Tibial nerve (tissue), 4 donors: ENCODE data around the gene XIST. TPM values are rescaled to one million over a fixed set of nuclear protein-coding genes. Genes with fewer than 3 reads are reported as not detected.

Experiments
- DNase-seq, 2 donors: peaks; one replicate each; pipeline ENCODE4 v3.0.0-alpha.2; 2019; ENCODE audit warnings: low spot score in 2 of 2
- H3K27ac ChIP-seq, 4 donors: fragments of 200-600 bp; sonication (generic) in 3 of 4; one replicate each; pipeline ENCODE4 v1.5.1; 2017 to 2019; ENCODE audit warnings: mild to moderate bottlenecking in 1 of 4
- H3K27me3 ChIP-seq, 2 donors: fragments of 200-600 bp; sonication (generic) in 1 of 2; one replicate each; pipeline versions ENCODE4 v1.5.1 to v1.6.0; 2017 to 2019
- H3K36me3 ChIP-seq, 3 donors: fragments of 200-600 bp; sonication (generic); one replicate each; pipeline ENCODE4 v1.5.1; 2018 to 2019
- H3K4me1 ChIP-seq, 4 donors: fragments of 200-600 bp; sonication (generic) in 3 of 4; one replicate each; pipeline ENCODE4 v1.5.1; 2017 to 2019
- H3K4me3 ChIP-seq, 4 donors: fragments of 200-600 bp; sonication (generic) in 3 of 4; one replicate each; pipeline ENCODE4 v1.5.1; 2017 to 2019; ENCODE audit warnings: mild to moderate bottlenecking in 1 of 4, moderate library complexity in 1 of 4
- H3K9me3 ChIP-seq, 4 donors: fragments of 200-600 bp; sonication (generic) in 3 of 4; one replicate each; pipeline ENCODE4 v1.5.1; 2017 to 2019
- CTCF ChIP-seq, 5 experiments: fragments of 200-600 bp in 3 of 5; fragments of 450-650 bp in 2 of 5; sonication (generic) in 3 of 5; IDR thresholded peaks; one replicate each; pipeline ENCODE4 v1.5.1; 2016 to 2019; ENCODE audit warnings: antibody characterized with exemption in 5 of 5, mild to moderate bottlenecking in 3 of 5, moderate library complexity in 2 of 5
- EP300 ChIP-seq, 2 donors: sonication (generic); formaldehyde crosslinking; IDR thresholded peaks; one replicate each; pipeline ENCODE4 v1.6.1; 2017; ENCODE audit warnings: antibody characterized with exemption in 2 of 2, mild to moderate bottlenecking in 1 of 2
- POLR2A ChIP-seq, 2 donors: fragments of 450-650 bp; IDR thresholded peaks; one replicate each; pipeline ENCODE4 v1.6.1; 2017; ENCODE audit warnings: antibody characterized with exemption in 2 of 2, mild to moderate bottlenecking in 2 of 2, moderate library complexity in 2 of 2
- WGBS, 2 donors: methylation state at CpG; one replicate each; pipeline ENCODE4 v1.1.5; 2018; 5-methylcytosine and 5-hydroxymethylcytosine counted together
- small RNA-seq: library from RNA; depleted of rRNA; stranded (forward); fragments of <200 nt; gene quantifications from one replicate; pipeline ENCODE3, GENCODE V24; 2016
- total RNA-seq, 4 donors: library from RNA; depleted of rRNA; stranded (reverse); fragments of >200 nt; gene quantifications; one replicate each; pipeline ENCODE4 v1.1.0, GENCODE V29; 2016

Gene XIST
- total RNA-seq, 4 donors from 2014 or later, result 5.5 to 502 (median 219) TPM

- WGBS, 2 donors, result 24 to 33% methylated on average over 1 of the region's 1 CpG
- Histone ChIP-seq H3K36me3 (no peaks in the 10 kb centered on the region), H3K27me3 (no peaks in the 10 kb centered on the region), H3K27ac (no peak overlapping the region), H3K4me3 (no peak overlapping the region), H3K9me3 (no peaks in the 10 kb centered on the region), H3K4me1 (no peaks in the 10 kb centered on the region)
- TF ChIP-seq POLR2A (IDR thresholded peaks at IDR 0.05), result no peak
- no peak for TF ChIP-seq CTCF (IDR thresholded peaks at IDR 0.05)
- TF ChIP-seq EP300 (IDR thresholded peaks at IDR 0.05), result no peak
- no peak for DNase-seq
Observed at GRCh38 chrX:73785493-73785892, 67.0 kb downstream of the XIST start.

Small RNAs within 50 kb of the gene (small RNA-seq; reads per million reads assigned to genes)
- gene RF01880, result not detected
